Measurements from ENCODE around the gene IMPA2.

DNA sequence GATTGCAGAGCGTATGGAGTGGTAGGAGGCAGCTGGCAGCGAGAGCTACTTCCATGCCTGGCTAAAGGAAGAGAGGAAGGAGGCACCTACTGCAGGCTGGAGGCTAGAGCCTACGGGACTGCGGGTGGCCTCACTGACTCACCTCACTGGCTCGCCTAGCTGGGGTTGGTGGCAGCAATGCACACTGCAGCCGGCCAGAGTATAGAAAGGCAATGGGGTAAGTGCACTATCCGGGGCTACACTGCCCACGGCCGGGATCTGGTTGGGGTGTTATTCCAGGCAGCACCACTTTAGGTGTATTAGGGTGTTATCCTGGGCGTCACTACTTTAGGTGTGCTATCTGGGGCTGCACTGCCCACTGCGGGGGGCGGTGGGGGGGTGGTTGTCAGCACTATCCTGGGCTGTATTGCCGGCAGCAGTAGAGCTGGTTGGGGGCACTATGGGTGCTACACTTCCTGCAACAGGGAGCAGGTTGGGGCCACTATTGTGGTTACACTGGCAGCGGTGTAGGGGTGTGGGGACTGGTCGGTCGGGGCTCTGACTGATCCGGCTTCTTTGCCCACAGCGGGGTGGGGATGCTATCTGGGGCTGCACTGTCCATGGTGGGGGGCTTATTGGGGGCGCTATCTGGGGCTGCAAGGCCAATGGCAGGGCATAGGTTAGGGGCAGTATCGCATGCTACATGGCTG is 79.0 kb downstream of the IMPA2 start:
- TF ChIP-seq POLR2AphosphoS5 (IDR thresholded peaks at IDR 0.05) (no peak), POLR2A (IDR thresholded peaks at IDR 0.05) (no peak), EP300 (IDR thresholded peaks at IDR 0.05) (no peak)
- TF ChIP-seq, protein P1, sequence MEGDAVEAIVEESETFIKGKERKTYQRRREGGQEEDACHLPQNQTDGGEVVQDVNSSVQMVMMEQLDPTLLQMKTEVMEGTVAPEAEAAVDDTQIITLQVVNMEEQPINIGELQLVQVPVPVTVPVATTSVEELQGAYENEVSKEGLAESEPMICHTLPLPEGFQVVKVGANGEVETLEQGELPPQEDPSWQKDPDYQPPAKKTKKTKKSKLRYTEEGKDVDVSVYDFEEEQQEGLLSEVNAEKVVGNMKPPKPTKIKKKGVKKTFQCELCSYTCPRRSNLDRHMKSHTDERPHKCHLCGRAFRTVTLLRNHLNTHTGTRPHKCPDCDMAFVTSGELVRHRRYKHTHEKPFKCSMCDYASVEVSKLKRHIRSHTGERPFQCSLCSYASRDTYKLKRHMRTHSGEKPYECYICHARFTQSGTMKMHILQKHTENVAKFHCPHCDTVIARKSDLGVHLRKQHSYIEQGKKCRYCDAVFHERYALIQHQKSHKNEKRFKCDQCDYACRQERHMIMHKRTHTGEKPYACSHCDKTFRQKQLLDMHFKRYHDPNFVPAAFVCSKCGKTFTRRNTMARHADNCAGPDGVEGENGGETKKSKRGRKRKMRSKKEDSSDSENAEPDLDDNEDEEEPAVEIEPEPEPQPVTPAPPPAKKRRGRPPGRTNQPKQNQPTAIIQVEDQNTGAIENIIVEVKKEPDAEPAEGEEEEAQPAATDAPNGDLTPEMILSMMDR (IDR thresholded peaks at IDR 0.05): no peak

Measured in gastroesophageal sphincter (tissue), 3 donors.